ENCODE results near the gene CCNF. TPM values are rescaled to one million over a fixed set of nuclear protein-coding genes. Genes with fewer than 3 reads are reported as not detected.

Gene CCNF
- total and polyA plus RNA-seq, 2 donors from 2014 or later, result 0.77 to 2.9 TPM

DNA sequence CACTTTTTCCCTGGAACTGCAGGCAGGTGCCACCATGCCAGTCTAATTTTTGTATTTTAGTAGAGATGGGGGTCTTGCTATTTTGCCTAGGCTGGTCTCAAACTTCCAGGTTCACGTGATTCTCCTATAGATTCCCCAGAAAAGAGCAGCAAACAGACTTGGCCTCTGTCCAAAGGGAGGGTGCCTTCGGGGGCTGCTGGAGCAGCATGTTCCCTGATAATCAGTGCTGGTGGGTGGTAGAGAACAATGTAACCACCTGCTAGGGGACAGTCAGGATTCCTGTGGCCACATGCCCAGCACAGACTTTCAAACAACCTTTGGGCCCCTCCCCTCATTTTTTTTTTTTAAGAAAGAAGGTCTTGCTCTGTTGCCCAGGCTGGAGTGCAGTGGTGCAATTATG is 14.2 kb upstream of the CCNF start:
- Histone ChIP-seq H3K9me3 (ENCODE audit: control insufficient read depth in 2 of 3, insufficient read depth in 1 of 3, low read length in 3 of 3) (no peaks in the 10 kb centered on the region), H3K27ac (ENCODE audit: low read depth in 2 of 2, low read length in 2 of 2) (no peak overlapping the region), H3K4me3 (ENCODE audit: low read length in 3 of 3) (no peak overlapping the region), H3K4me1 (ENCODE audit: control insufficient read depth in 2 of 3, insufficient read depth in 2 of 3, low read depth in 1 of 3, low read length in 3 of 3) (no peaks in the 10 kb centered on the region), H3K9ac (ENCODE audit: low read length in 3 of 3) (no peak overlapping the region), H3K27me3 (ENCODE audit: control insufficient read depth, insufficient read depth, low read length) (no peaks in the 10 kb centered on the region), H3K36me3 (ENCODE audit: control insufficient read depth in 2 of 3, insufficient read depth in 3 of 3, low read length in 3 of 3) (no peaks in the 10 kb centered on the region)
- TF ChIP-seq, protein P1, sequence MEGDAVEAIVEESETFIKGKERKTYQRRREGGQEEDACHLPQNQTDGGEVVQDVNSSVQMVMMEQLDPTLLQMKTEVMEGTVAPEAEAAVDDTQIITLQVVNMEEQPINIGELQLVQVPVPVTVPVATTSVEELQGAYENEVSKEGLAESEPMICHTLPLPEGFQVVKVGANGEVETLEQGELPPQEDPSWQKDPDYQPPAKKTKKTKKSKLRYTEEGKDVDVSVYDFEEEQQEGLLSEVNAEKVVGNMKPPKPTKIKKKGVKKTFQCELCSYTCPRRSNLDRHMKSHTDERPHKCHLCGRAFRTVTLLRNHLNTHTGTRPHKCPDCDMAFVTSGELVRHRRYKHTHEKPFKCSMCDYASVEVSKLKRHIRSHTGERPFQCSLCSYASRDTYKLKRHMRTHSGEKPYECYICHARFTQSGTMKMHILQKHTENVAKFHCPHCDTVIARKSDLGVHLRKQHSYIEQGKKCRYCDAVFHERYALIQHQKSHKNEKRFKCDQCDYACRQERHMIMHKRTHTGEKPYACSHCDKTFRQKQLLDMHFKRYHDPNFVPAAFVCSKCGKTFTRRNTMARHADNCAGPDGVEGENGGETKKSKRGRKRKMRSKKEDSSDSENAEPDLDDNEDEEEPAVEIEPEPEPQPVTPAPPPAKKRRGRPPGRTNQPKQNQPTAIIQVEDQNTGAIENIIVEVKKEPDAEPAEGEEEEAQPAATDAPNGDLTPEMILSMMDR (IDR thresholded peaks at IDR 0.05; ENCODE audit: borderline replicate concordance, extremely low read depth, insufficient read depth), result no peak
- intact Hi-C loops (cut with DNase I), result no loop called here
- FAIRE-seq (no peak), DNase-seq (no peak)

DNA sequence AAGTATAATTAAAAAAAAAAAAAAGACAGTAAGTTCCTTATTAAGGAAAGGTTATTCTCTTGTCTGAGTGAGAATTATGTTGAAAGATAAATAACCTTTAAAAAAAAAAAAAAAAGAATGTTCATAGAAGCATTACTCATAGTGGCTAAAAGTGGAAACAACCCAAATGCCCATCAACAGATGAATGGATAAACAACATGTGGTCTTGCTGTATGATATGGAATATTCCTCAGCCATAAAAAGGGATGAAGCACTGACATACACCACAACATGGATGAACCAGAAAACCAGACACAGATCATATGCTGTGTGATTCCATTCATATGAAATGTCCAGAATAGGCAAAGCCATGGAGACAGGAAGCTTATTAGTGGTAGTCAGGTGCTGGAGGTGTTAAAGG is 9.2 kb upstream of the CCNF start:
- Histone ChIP-seq H3K36me3 (ENCODE audit: control insufficient read depth in 2 of 3, insufficient read depth in 3 of 3, low read length in 3 of 3) (no peaks in the 10 kb centered on the region), H3K27me3 (ENCODE audit: control insufficient read depth, insufficient read depth, low read length) (no peaks in the 10 kb centered on the region), H3K9ac (ENCODE audit: low read length in 3 of 3) (no peak overlapping the region), H3K27ac (ENCODE audit: low read depth in 2 of 2, low read length in 2 of 2) (no peak overlapping the region), H3K9me3 (ENCODE audit: control insufficient read depth in 2 of 3, insufficient read depth in 1 of 3, low read length in 3 of 3) (no peaks in the 10 kb centered on the region), H3K4me3 (ENCODE audit: low read length in 3 of 3) (no peak overlapping the region), H3K4me1 (ENCODE audit: control insufficient read depth in 2 of 3, insufficient read depth in 2 of 3, low read depth in 1 of 3, low read length in 3 of 3) (no peaks in the 10 kb centered on the region)
- FAIRE-seq (no peak), DNase-seq (no peak)
- TF ChIP-seq, protein P1 (IDR thresholded peaks at IDR 0.05; ENCODE audit: borderline replicate concordance, extremely low read depth, insufficient read depth), result no peak
- intact Hi-C loops (cut with DNase I), result no loop called here

- Histone ChIP-seq H3K4me1 (ENCODE audit: control insufficient read depth in 2 of 3, insufficient read depth in 2 of 3, low read depth in 1 of 3, low read length in 3 of 3) (no peaks in the 10 kb centered on the region), H3K27me3 (ENCODE audit: control insufficient read depth, insufficient read depth, low read length) (no peaks in the 10 kb centered on the region), H3K4me3 (ENCODE audit: low read length in 3 of 3) (no peak overlapping the region), H3K9me3 (ENCODE audit: control insufficient read depth in 2 of 3, insufficient read depth in 1 of 3, low read length in 3 of 3) (no peaks in the 10 kb centered on the region), H3K9ac (ENCODE audit: low read length in 3 of 3) (no peak overlapping the region), H3K27ac (ENCODE audit: low read depth in 2 of 2, low read length in 2 of 2) (no peak overlapping the region), H3K36me3 (ENCODE audit: control insufficient read depth in 2 of 3, insufficient read depth in 3 of 3, low read length in 3 of 3) (no peaks in the 10 kb centered on the region)
- TF ChIP-seq, protein P1 (IDR thresholded peaks at IDR 0.05; ENCODE audit: borderline replicate concordance, extremely low read depth, insufficient read depth), result no peak
- intact Hi-C loops (cut with DNase I), result no loop called here
- FAIRE-seq (no peak), DNase-seq (peak in 1 of 5 donors; percentile 11)
Measured at GRCh38 chr16:2422123-2422867, 7.0 kb upstream of the CCNF start.
